Activated CD4-positive, alpha-beta T cell treated with anti-CD3 and anti-CD28 coated beads, Interleukin-2, amount 10 ng/mL, durations not matched to agents 7 days and 5 days (primary cell): ENCODE data around the gene NFIC. TPM values are rescaled to one million over a fixed set of nuclear protein-coding genes. Genes with fewer than 3 reads are reported as not detected.

Source experiments
- CTCF ChIA-PET: fragments of 350-600 bp; sonication (Branson Sonifier 250); formaldehyde crosslinking; loops from one replicate; lab custom pipeline; 2021; ENCODE audit warnings: antibody characterized with exemption; lab: Charles Lee
- POLR2A ChIA-PET: fragments of 350-600 bp; sonication (Branson Sonifier 250); formaldehyde crosslinking; loops from one replicate; lab custom pipeline; 2021; ENCODE audit warnings: antibody characterized with exemption; lab: Charles Lee
- DNase-seq: peaks from one replicate; pipeline ENCODE4 v3.0.0-alpha.2; 2020
- H3K27ac Mint-ChIP-seq: one replicate; pipeline ENCODE4 v1.8.0; 2021; ENCODE audit warnings: mild to moderate bottlenecking, moderate library complexity, mixed read lengths
- H3K27me3 Mint-ChIP-seq: one replicate; pipeline ENCODE4 v1.8.0; 2021; ENCODE audit warnings: mixed read lengths
- H3K36me3 Mint-ChIP-seq: one replicate; pipeline ENCODE4 v1.8.0; 2021; ENCODE audit warnings: low read depth, mixed read lengths
- H3K4me1 Mint-ChIP-seq: one replicate; pipeline ENCODE4 v1.8.0; 2021; ENCODE audit warnings: mixed read lengths
- H3K4me3 Mint-ChIP-seq: one replicate; pipeline ENCODE4 v1.8.0; 2021; ENCODE audit warnings: mild to moderate bottlenecking, moderate library complexity, mixed read lengths
- H3K9me3 Mint-ChIP-seq: one replicate; pipeline ENCODE4 v1.8.0; 2021; ENCODE audit warnings: mixed read lengths
- total RNA-seq, 2 experiments: library from RNA; stranded (reverse); gene quantifications; one replicate each; pipeline ENCODE4 v1.2.3, GENCODE V29; 2021

Gene NFIC
- total RNA-seq, 2 experiments from 2014 or later = 14.2 TPM

DNA sequence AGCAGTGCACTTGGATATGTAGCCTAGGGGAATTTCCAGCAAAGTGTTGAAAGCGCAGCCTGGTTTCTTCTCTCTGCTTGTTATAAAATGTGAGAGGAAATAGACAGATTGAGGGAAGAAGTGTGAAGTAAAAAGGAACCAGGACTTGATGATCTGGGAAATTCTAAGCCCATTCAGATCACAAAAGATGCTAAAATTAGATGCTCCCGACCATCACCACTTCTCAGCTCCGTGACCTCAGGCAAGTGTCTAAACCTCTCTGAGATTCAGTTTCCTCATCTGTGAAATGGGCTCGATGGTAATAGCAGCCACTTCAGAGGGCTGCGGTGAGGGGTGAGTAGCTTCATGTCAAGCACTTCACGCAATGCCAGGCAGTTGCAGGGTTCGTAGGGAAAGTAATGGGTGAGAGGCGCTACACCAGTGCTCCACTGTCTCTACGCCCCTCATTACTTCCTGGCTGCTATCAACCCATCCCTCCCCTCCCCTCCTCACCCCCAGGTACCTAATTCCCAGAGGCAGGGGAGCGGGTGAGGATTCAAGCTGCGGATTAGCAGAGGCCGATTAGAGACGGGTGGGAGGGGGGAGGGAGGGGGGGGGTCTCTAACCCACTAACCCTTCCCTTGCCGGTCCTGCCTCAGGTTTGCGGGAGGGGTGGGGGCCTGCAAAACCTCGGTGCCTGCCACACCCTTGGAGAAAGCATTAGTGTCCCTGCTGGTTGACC, 9.0 kb upstream of the NFIC start:
- Mint-ChIP-seq H3K4me1 (peaks cover 28% of the 10 kb centered on the region), H3K4me3 (peak overlapping the region; percentile 60), H3K27me3 (peaks cover 18% of the 10 kb centered on the region), H3K36me3 (no peaks in the 10 kb centered on the region), H3K27ac (peak overlapping the region; percentile 57), H3K9me3 (no peaks in the 10 kb centered on the region)
- no peak for DNase-seq
- CTCF ChIA-PET = interaction anchor here (0.6 kb wide), 1 partner anchor 58 kb away, joined by 4 read pairs; no protein-coding TSS in a partner anchor
- POLR2A ChIA-PET = no interaction called here

DNA sequence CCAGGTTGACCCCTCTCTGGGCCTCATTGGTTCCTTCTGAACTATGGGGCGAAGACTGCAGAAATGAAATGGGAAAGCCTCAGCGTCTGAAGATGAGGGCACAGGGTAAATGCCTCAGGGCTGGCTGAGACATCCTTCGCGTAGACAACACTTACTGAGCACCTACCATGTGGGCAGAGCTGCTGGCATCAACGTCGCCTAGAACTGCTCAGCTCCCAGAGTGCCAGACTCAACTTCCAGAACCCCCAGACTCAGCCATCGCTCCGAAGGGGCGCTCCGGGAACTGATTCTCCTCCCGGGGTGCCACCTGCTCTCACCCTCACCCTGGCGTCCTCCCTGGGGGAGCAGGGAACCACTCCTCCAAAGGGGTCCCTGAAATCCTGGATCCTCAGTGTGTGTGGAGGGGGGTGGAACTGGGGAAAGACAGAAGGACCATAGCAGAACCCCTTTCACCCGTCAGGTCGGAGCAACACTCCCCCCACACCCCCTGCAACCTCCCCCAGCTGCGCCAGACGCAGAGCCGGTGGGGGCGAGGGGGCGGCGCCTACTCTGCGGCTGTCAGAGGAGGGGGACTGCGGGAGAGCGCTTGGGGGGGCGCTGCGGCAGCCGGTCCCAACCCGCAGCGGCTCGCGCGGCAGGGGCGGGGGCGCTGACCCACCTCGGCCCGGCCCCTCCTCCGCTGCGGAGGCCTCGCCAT, 8.2 kb upstream of the NFIC start:
- no peaks in the 10 kb centered on the region for H3K9me3 Mint-ChIP-seq
- peak overlapping the region; percentile 33 for H3K27ac Mint-ChIP-seq
- no peak for DNase-seq
- peaks cover 18% of the 10 kb centered on the region for H3K27me3 Mint-ChIP-seq
- ChIA-PET POLR2A (no interaction called here), CTCF (no interaction called here)
- peaks cover 28% of the 10 kb centered on the region for H3K4me1 Mint-ChIP-seq
- no peaks in the 10 kb centered on the region for H3K36me3 Mint-ChIP-seq
- peak overlapping the region; percentile 60 for H3K4me3 Mint-ChIP-seq

DNA sequence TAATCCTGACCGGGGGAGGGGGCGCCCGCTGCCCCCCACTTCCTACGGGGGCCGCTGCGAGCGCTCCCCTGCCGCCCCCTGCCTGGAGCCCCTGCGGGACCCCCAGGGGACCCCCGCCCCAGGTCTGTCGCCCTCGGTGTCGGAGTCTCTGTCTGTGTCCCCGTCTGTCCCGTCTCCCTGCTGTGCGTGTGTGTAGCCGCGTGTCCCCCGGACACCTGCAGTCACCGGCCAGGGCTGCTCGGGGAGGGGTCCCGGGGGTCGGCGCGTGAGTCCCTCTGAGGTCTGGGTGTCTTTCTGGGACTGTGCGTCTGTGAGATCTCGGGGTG, 7.7 kb upstream of the NFIC start:
- peaks cover 28% of the 10 kb centered on the region for H3K4me1 Mint-ChIP-seq
- peaks cover 18% of the 10 kb centered on the region for H3K27me3 Mint-ChIP-seq
- CTCF ChIA-PET = no interaction called here
- peak overlapping the region; percentile 77 for H3K4me3 Mint-ChIP-seq
- no peak overlapping the region for H3K27ac Mint-ChIP-seq
- no peaks in the 10 kb centered on the region for H3K36me3 Mint-ChIP-seq
- DNase-seq = no peak
- POLR2A ChIA-PET = no interaction called here
- no peaks in the 10 kb centered on the region for H3K9me3 Mint-ChIP-seq

GRCh38 chr19:3359015-3359918, 7.1 kb upstream of the NFIC start:
- CTCF ChIA-PET = no interaction called here
- Mint-ChIP-seq H3K4me3 (peak overlapping the region; percentile 77), H3K4me1 (peaks cover 28% of the 10 kb centered on the region), H3K9me3 (no peaks in the 10 kb centered on the region), H3K36me3 (no peaks in the 10 kb centered on the region), H3K27ac (peak overlapping the region; percentile 80), H3K27me3 (peaks cover 18% of the 10 kb centered on the region)
- peak; percentile 73 for DNase-seq
- POLR2A ChIA-PET = no interaction called here

- CTCF ChIA-PET = interaction anchor here (0.6 kb wide), 1 partner anchor 144 kb away, joined by 3 read pairs; no protein-coding TSS in a partner anchor
- POLR2A ChIA-PET = no interaction called here
- Mint-ChIP-seq H3K9me3 (no peaks in the 10 kb centered on the region), H3K4me3 (no peak overlapping the region), H3K36me3 (no peaks in the 10 kb centered on the region), H3K27ac (no peak overlapping the region), H3K27me3 (peaks cover 21% of the 10 kb centered on the region), H3K4me1 (peaks cover 28% of the 10 kb centered on the region)
- DNase-seq = no peak
Observed at GRCh38 chr19:3359919-3360420, 6.4 kb upstream of the NFIC start.

- ChIA-PET POLR2A (no interaction called here), CTCF (interaction anchor here (0.6 kb wide), 1 partner anchor 143 kb away, joined by 3 read pairs; no protein-coding TSS in a partner anchor)
- Mint-ChIP-seq H3K27me3 (peaks cover 28% of the 10 kb centered on the region), H3K27ac (peak overlapping the region; percentile 78), H3K9me3 (no peaks in the 10 kb centered on the region), H3K36me3 (no peaks in the 10 kb centered on the region), H3K4me1 (peaks cover 35% of the 10 kb centered on the region), H3K4me3 (peak overlapping the region; percentile 78)
- DNase-seq = peak; percentile 57
Observed at GRCh38 chr19:3360421-3361383, 5.7 kb upstream of the NFIC start.

- DNase-seq = no peak
- H3K4me1 Mint-ChIP-seq = peaks cover 36% of the 10 kb centered on the region
- H3K9me3 Mint-ChIP-seq = no peaks in the 10 kb centered on the region
- H3K4me3 Mint-ChIP-seq = peak overlapping the region; percentile 78
- no peak overlapping the region for H3K27ac Mint-ChIP-seq
- no peaks in the 10 kb centered on the region for H3K36me3 Mint-ChIP-seq
- CTCF ChIA-PET = no interaction called here
- POLR2A ChIA-PET = no interaction called here
- peaks cover 30% of the 10 kb centered on the region for H3K27me3 Mint-ChIP-seq
Observed at GRCh38 chr19:3361384-3362216, 4.8 kb upstream of the NFIC start.

DNA sequence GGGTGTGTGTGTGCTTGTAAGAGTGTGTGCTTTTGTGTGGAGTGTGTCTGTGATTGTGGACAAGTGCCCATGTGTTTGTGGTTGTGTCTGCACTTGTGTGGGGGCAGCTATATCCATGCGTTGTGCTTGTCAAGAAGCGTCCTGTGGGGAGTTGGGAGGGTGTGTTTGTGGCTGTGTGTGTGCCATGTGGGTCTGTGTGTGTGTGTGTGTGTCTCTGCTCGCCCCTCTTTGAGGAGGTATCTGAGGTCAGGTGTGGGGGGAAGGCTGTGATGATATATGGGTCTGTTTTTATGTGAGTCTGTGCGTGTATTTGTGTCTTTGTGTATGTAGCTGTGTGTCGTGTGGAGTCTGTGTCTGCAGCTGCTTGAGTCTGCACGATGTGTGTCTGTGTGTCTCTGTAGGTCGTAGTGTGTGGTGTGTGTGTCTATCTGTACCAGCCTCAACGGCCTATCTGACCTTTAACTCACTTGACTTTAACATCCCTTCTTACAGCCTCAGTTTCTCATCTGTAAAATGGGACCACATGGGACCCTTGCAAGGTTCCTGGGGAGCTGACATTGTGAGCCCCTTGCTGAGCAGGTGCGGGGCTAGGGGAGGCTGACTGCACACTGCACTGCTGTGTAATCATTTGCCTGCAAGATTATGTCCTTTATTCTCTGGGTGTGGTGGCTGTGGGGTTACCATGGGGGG, 4.0 kb upstream of the NFIC start:
- no peak overlapping the region for H3K4me3 Mint-ChIP-seq
- H3K27me3 Mint-ChIP-seq = peaks cover 23% of the 10 kb centered on the region
- peaks cover 32% of the 10 kb centered on the region for H3K4me1 Mint-ChIP-seq
- H3K36me3 Mint-ChIP-seq = no peaks in the 10 kb centered on the region
- CTCF ChIA-PET = interaction anchor here (0.5 to 0.6 kb wide), 3 partner anchors 8 to 140 kb away, joined by 3 read pairs; no protein-coding TSS in a partner anchor
- H3K27ac Mint-ChIP-seq = no peak overlapping the region
- H3K9me3 Mint-ChIP-seq = no peaks in the 10 kb centered on the region
- no peak for DNase-seq
- POLR2A ChIA-PET = no interaction called here

GRCh38 chr19:3363841-3364500, 2.4 kb upstream of the NFIC start:
- POLR2A ChIA-PET = no interaction called here
- Mint-ChIP-seq H3K4me1 (peaks cover 28% of the 10 kb centered on the region), H3K4me3 (no peak overlapping the region), H3K27ac (no peak overlapping the region), H3K36me3 (no peaks in the 10 kb centered on the region), H3K27me3 (peaks cover 24% of the 10 kb centered on the region), H3K9me3 (no peaks in the 10 kb centered on the region)
- DNase-seq = no peak
- CTCF ChIA-PET = interaction anchor here (1.4 kb wide), 1 partner anchor 11 kb away, joined by 3 read pairs; no protein-coding TSS in a partner anchor

DNA sequence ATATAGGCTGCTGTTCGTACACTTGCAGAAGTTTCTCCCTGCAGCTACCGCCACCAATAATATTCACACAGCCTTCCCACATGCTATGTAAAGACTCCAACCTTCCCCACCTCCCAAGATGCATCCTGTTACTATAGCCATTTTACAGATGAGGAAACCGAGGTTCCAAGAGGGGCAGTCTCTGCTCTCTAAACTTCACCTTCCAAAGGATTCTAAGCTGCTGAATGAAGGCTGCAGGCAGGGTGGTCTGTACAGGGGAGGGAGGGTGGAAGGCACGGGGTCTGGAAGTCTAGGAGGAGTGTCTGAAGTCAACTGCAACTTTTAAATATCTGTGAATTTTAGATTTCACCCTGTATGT, 1.9 kb upstream of the NFIC start:
- peaks cover 30% of the 10 kb centered on the region for H3K4me1 Mint-ChIP-seq
- H3K9me3 Mint-ChIP-seq = no peaks in the 10 kb centered on the region
- H3K36me3 Mint-ChIP-seq = no peaks in the 10 kb centered on the region
- no peak overlapping the region for H3K27ac Mint-ChIP-seq
- peaks cover 26% of the 10 kb centered on the region for H3K27me3 Mint-ChIP-seq
- ChIA-PET CTCF (interaction anchor here (1.4 kb wide), 1 partner anchor 12 kb away, joined by 3 read pairs; no protein-coding TSS in a partner anchor), POLR2A (no interaction called here)
- no peak for DNase-seq
- H3K4me3 Mint-ChIP-seq = no peak overlapping the region
